NCI-H1105 treated with DMSO at 0.1 percent for 48 hours (cell line): ENCODE results near the gene MARCHF4.

Source experiments
- DNase-seq: peaks from one replicate; lab custom pipeline; 2025; lab: John Stamatoyannopoulos, UW

MARCHF4 gene

GRCh38 chr2:216349366-216349765 lies 22.9 kb downstream of the MARCHF4 start:
- DNase-seq = no peak

GRCh38 chr2:216348756-216349308 lies 23.5 kb downstream of the MARCHF4 start:
- DNase-seq = no peak

- DNase-seq = no peak
Measured at GRCh38 chr2:216346781-216347180, 25.5 kb downstream of the MARCHF4 start.

- DNase-seq = no peak
Measured at GRCh38 chr2:216345846-216346245, 26.4 kb downstream of the MARCHF4 start.

GRCh38 chr2:216344950-216345300 lies 27.4 kb downstream of the MARCHF4 start:
- no peak for DNase-seq

- DNase-seq = no peak
Measured at GRCh38 chr2:216344206-216344949, 27.9 kb downstream of the MARCHF4 start.

GRCh38 chr2:216343221-216343980 lies 28.9 kb downstream of the MARCHF4 start:
- DNase-seq = no peak

- no peak for DNase-seq
Measured at GRCh38 chr2:216341121-216341520, 31.2 kb downstream of the MARCHF4 start.

GRCh38 chr2:216340280-216340631 lies 32.0 kb downstream of the MARCHF4 start:
- no peak for DNase-seq

- peak; percentile 77 for DNase-seq
Measured at GRCh38 chr2:216339456-216340279, 32.6 kb downstream of the MARCHF4 start.

GRCh38 chr2:216335252-216335651 lies 37.0 kb downstream of the MARCHF4 start:
- DNase-seq = no peak

GRCh38 chr2:216328347-216328746 lies 43.9 kb downstream of the MARCHF4 start:
- no peak for DNase-seq

GRCh38 chr2:216327447-216327935 lies 44.8 kb downstream of the MARCHF4 start:
- no peak for DNase-seq
